H9 (cell line): ENCODE measurements around the gene CD1D. TPM values are rescaled to one million over a fixed set of nuclear protein-coding genes. Genes with fewer than 3 reads are reported as not detected.

Experiments used
- DNase-seq: peaks from one replicate; pipeline ENCODE4 v3.0.0-alpha.2; 2017
- H2AFZ ChIP-seq: one replicate; pipeline ENCODE4 v1.6.1; 2013; ENCODE audit warnings: mild to moderate bottlenecking, low read length, control low read depth, moderate library complexity
- H2AK5ac ChIP-seq: 2 replicates; pipeline ENCODE4 v1.6.1; 2013; ENCODE audit warnings: low read length, control low read depth, mixed read lengths; ENCODE audit not compliant: insufficient read length
- H2BK120ac ChIP-seq: one replicate; pipeline ENCODE4 v1.6.1; 2013; ENCODE audit warnings: low read depth, mild to moderate bottlenecking, low read length, control low read depth, inconsistent platforms; ENCODE audit not compliant: poor library complexity, severe bottlenecking
- H2BK12ac ChIP-seq: 2 replicates; pipeline ENCODE4 v1.6.1; 2013; ENCODE audit warnings: low read length, control low read depth, mixed read lengths, low read depth; ENCODE audit not compliant: insufficient read length
- H2BK15ac ChIP-seq: 2 replicates; pipeline ENCODE4 v1.6.1; 2013; ENCODE audit warnings: low read depth, low read length, control low read depth
- H2BK20ac ChIP-seq: one replicate; pipeline ENCODE4 v1.6.1; 2013; ENCODE audit warnings: low read depth, mild to moderate bottlenecking, low read length, control low read depth, inconsistent platforms; ENCODE audit not compliant: poor library complexity, severe bottlenecking
- H2BK5ac ChIP-seq: 2 replicates; pipeline ENCODE4 v1.6.1; 2013; ENCODE audit warnings: low read length, control low read depth, mixed read lengths; ENCODE audit not compliant: insufficient read length
- H3K14ac ChIP-seq: 2 replicates; pipeline ENCODE4 v1.6.1; 2013; ENCODE audit warnings: low read length, control low read depth; ENCODE audit not compliant: insufficient read depth
- H3K18ac ChIP-seq: 2 replicates; pipeline ENCODE4 v1.6.1; 2013; ENCODE audit warnings: low read depth, mild to moderate bottlenecking, mixed read lengths, low read length, control low read depth; ENCODE audit not compliant: insufficient read length
- H3K23ac ChIP-seq: 2 replicates; pipeline ENCODE4 v1.6.1; 2013; ENCODE audit warnings: low read length, control low read depth, mixed read lengths, low read depth; ENCODE audit not compliant: insufficient read length
- H3K23me2 ChIP-seq: 2 replicates; pipeline ENCODE4 v1.6.1; 2013; ENCODE audit warnings: low read depth, mild to moderate bottlenecking, mixed read lengths, low read length, control low read depth; ENCODE audit not compliant: insufficient read length, poor library complexity, severe bottlenecking
- H3K27ac ChIP-seq: 2 replicates; pipeline ENCODE4 v1.5.1; 2013; ENCODE audit warnings: low read length, control low read depth, mixed read lengths, low read depth; ENCODE audit not compliant: insufficient read length
- H3K27me3 ChIP-seq: 2 replicates; pipeline ENCODE4 v1.6.1; 2013; ENCODE audit warnings: low read length, control low read depth, inconsistent platforms; ENCODE audit not compliant: insufficient read depth
- H3K4ac ChIP-seq: 2 replicates; pipeline ENCODE4 v1.6.1; 2013; ENCODE audit warnings: low read depth, mild to moderate bottlenecking, control low read depth, inconsistent platforms, low read length, moderate library complexity
- H3K4me1 ChIP-seq: 2 replicates; pipeline ENCODE4 v1.6.1; 2013; ENCODE audit warnings: low read length, control low read depth, inconsistent platforms; ENCODE audit not compliant: insufficient read depth
- H3K4me2 ChIP-seq: 2 replicates; pipeline ENCODE4 v1.6.1; 2013; ENCODE audit warnings: low read length, control low read depth, mixed read lengths; ENCODE audit not compliant: insufficient read length, insufficient read depth
- H3K56ac ChIP-seq: 2 replicates; pipeline ENCODE4 v1.6.1; 2013; ENCODE audit warnings: low read depth, mild to moderate bottlenecking, mixed read lengths, low read length, control low read depth; ENCODE audit not compliant: insufficient read length
- H3K79me1 ChIP-seq: 2 replicates; pipeline ENCODE4 v1.6.1; 2013; ENCODE audit warnings: low read depth, mild to moderate bottlenecking, moderate library complexity, low read length, control low read depth, inconsistent platforms; ENCODE audit not compliant: insufficient read depth, poor library complexity, severe bottlenecking
- H3K79me2 ChIP-seq: 2 replicates; pipeline ENCODE4 v1.6.1; 2013; ENCODE audit warnings: low read length, control low read depth, inconsistent platforms; ENCODE audit not compliant: insufficient read depth
- H3K9ac ChIP-seq: 2 replicates; pipeline ENCODE4 v1.6.1; 2013; ENCODE audit warnings: low read length, control low read depth, mixed read lengths; ENCODE audit not compliant: insufficient read length; ENCODE audit errors: extremely low read depth
- H3K9me3 ChIP-seq: one replicate; pipeline ENCODE4 v1.6.1; 2013; ENCODE audit warnings: low read depth, low read length, inconsistent platforms; ENCODE audit not compliant: control insufficient read depth
- H3T11ph ChIP-seq: one replicate; pipeline ENCODE4 v1.6.1; 2013; ENCODE audit warnings: mild to moderate bottlenecking, low read length, control low read depth, inconsistent platforms
- H4K20me1 ChIP-seq: one replicate; pipeline ENCODE4 v1.6.1; 2013; ENCODE audit not compliant: control insufficient read depth, insufficient read length, insufficient read depth
- H4K5ac ChIP-seq: 2 replicates; pipeline ENCODE4 v1.6.1; 2013; ENCODE audit warnings: low read depth, mild to moderate bottlenecking, mixed read lengths, low read length, control low read depth; ENCODE audit not compliant: insufficient read length
- H4K8ac ChIP-seq: replicated peaks from 2 replicates; pipeline ENCODE4 v1.6.1; 2013; ENCODE audit warnings: low read length, control low read depth, mixed read lengths, low read depth; ENCODE audit not compliant: insufficient read length
- H4K91ac ChIP-seq: 2 replicates; pipeline ENCODE4 v1.6.1; 2013; ENCODE audit warnings: low read depth, mild to moderate bottlenecking, moderate library complexity, mixed read lengths, low read length, control low read depth; ENCODE audit not compliant: insufficient read length
- H3K27ac Mint-ChIP-seq, 3 experiments: 2 replicates in 2 of 3; 3 replicates in 1 of 3; pipeline ENCODE4 v1.8.0; 2020 to 2021; ENCODE audit warnings: mixed read lengths in 3 of 3, mild to moderate bottlenecking in 1 of 3, moderate library complexity in 1 of 3
- H3K27me3 Mint-ChIP-seq: 2 replicates; pipeline ENCODE4 v1.8.0; 2021; ENCODE audit warnings: low read depth, mild to moderate bottlenecking, moderate library complexity, mixed read lengths
- H3K36me3 Mint-ChIP-seq, 3 experiments: 2 replicates in 2 of 3; 3 replicates in 1 of 3; pipeline ENCODE4 v1.8.0; 2020 to 2021; ENCODE audit warnings: low read depth in 3 of 3, mixed read lengths in 3 of 3; ENCODE audit not compliant: insufficient read depth in 1 of 3
- H3K4me1 Mint-ChIP-seq, 2 experiments: 2 replicates each; pipeline ENCODE4 v1.8.0; 2020; ENCODE audit warnings: mixed read lengths in 2 of 2
- H3K4me3 Mint-ChIP-seq, 2 experiments: 2 replicates in 1 of 2; 3 replicates in 1 of 2; pipeline ENCODE4 v1.8.0; 2020 to 2021; ENCODE audit warnings: mild to moderate bottlenecking in 2 of 2, mixed read lengths in 2 of 2, moderate library complexity in 1 of 2
- H3K9me3 Mint-ChIP-seq, 2 experiments: 2 replicates in 1 of 2; 3 replicates in 1 of 2; pipeline ENCODE4 v1.8.0; 2020; ENCODE audit warnings: mild to moderate bottlenecking in 2 of 2, mixed read lengths in 2 of 2, moderate library complexity in 1 of 2
- WGBS: extraction: QIAGEN DNeasy Blood & Tissue Kit; methylation state at CpG from one replicate; pipeline ENCODE4 v1.1.7; 2013; ENCODE audit warnings: missing lambda C conversion rate, low lambda C conversion rate, mixed read lengths; ENCODE audit not compliant: insufficient read length; ENCODE audit errors: extremely low coverage; 5-methylcytosine and 5-hydroxymethylcytosine counted together
- total RNA-seq: library from RNA; stranded (reverse); gene quantifications from 2 replicates; pipeline ENCODE4 v1.2.1, GENCODE V29; 2021
- TF ChIP-seq, protein P1 (sequence below): fragments of 200-600 bp; sonication (generic); conservative IDR thresholded peaks from 3 replicates; pipeline ENCODE4 v1.8.0; 2021; ENCODE audit warnings: antibody characterized with exemption, mild to moderate bottlenecking

Gene CD1D
- total RNA-seq, 1 experiment from 2014 or later, result 0.98 TPM

DNA sequence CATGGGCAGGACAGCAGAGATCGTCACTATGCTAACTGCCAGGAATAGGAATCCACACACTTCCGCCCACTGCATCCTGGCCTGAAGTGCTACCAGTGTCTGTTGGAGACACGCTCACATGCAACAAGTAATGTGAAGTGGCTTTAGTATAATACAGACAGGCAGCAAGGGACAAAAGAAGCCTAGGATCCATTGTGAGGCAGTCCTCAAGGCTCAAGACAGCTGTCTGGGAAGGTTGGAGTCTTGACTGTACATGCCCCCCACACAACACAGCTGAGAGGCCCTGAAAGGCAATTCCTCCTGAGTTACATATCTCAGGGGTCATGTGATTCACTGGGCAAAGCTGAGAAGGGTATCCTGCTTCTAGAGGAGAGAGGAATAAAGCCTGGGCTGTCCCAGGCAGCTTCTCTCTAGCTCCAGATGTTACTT is 39.9 kb upstream of the CD1D start:
- H3K4me3 Mint-ChIP-seq, result no peak overlapping the region
- Histone ChIP-seq H3K27me3 (no peaks in the 10 kb centered on the region), H3K23me2 (no peaks in the 10 kb centered on the region), H3K9me3 (no peaks in the 10 kb centered on the region), H2BK120ac (no peak overlapping the region), H3K4me2 (no peak overlapping the region), H4K91ac (no peak overlapping the region), H2BK15ac (no peak overlapping the region), H2AK5ac (no peak overlapping the region), H3K27ac (no peak overlapping the region), H2BK20ac (no peak overlapping the region), H3K79me1 (no peaks in the 10 kb centered on the region), H3T11ph (no peak overlapping the region), H3K23ac (no peak overlapping the region), H4K5ac (no peak overlapping the region), H4K8ac (no peak overlapping the region), H3K9ac (no peak overlapping the region), H3K79me2 (no peaks in the 10 kb centered on the region), H3K4me1 (no peaks in the 10 kb centered on the region), H2BK12ac (no peak overlapping the region), H3K4ac (no peak overlapping the region), H4K20me1 (no peaks in the 10 kb centered on the region), H2AFZ (no peak overlapping the region), H3K18ac (no peak overlapping the region), H2BK5ac (no peak overlapping the region), H3K56ac (no peak overlapping the region), H3K14ac (no peak overlapping the region)
- peaks cover 4 to 5% of the 10 kb centered on the region in 2 experiments; a peak in 1 of 4 replicates for H3K4me1 Mint-ChIP-seq
- H3K27me3 Mint-ChIP-seq, result peaks cover 4% of the 10 kb centered on the region; the same call in 1 of the 2 replicates
- TF ChIP-seq, protein P1, sequence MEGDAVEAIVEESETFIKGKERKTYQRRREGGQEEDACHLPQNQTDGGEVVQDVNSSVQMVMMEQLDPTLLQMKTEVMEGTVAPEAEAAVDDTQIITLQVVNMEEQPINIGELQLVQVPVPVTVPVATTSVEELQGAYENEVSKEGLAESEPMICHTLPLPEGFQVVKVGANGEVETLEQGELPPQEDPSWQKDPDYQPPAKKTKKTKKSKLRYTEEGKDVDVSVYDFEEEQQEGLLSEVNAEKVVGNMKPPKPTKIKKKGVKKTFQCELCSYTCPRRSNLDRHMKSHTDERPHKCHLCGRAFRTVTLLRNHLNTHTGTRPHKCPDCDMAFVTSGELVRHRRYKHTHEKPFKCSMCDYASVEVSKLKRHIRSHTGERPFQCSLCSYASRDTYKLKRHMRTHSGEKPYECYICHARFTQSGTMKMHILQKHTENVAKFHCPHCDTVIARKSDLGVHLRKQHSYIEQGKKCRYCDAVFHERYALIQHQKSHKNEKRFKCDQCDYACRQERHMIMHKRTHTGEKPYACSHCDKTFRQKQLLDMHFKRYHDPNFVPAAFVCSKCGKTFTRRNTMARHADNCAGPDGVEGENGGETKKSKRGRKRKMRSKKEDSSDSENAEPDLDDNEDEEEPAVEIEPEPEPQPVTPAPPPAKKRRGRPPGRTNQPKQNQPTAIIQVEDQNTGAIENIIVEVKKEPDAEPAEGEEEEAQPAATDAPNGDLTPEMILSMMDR, result no peak
- H3K9me3 Mint-ChIP-seq, result no peaks in the 10 kb centered on the region
- WGBS, result no CpG with 5 or more reads among the region's 3 CpGs
- no peak for DNase-seq
- H3K36me3 Mint-ChIP-seq, result no peaks in the 10 kb centered on the region; a peak in 1 of 7 replicates
- no peak overlapping the region for H3K27ac Mint-ChIP-seq
